Measurements from ENCODE around the gene ABCF3. TPM values are rescaled to one million over a fixed set of nuclear protein-coding genes. Genes with fewer than 3 reads are reported as not detected.

ABCF3 gene
- total and polyA plus RNA-seq, 2 of the 13 experiments (the other 11 are each of a cell fraction or from before 2014, with no cell fraction given): 38.8 to 46.5 TPM

- TF ChIP-seq KLF12 (CRISPR knock-in tag; IDR thresholded peaks at IDR 0.05; ENCODE audit: borderline replicate concordance) (no peak), ZNF12 (CRISPR knock-in tag; IDR thresholded peaks at IDR 0.05) (no peak), ETS1 (CRISPR knock-in tag; IDR thresholded peaks at IDR 0.05) (no peak), ZNF784 (CRISPR knock-in tag; IDR thresholded peaks at IDR 0.05; ENCODE audit: borderline replicate concordance) (no peak), LCORL (IDR thresholded peaks at IDR 0.05) (no peak), LCORL (CRISPR knock-in tag; IDR thresholded peaks at IDR 0.05) (no peak)
These were observed 8.2 kb upstream of the ABCF3 start (continued) for GRCh38 chr3:184177767-184178306.

- no peak for TF ChIP-seq YY1 (IDR thresholded peaks at IDR 0.05; ENCODE audit: insufficient read depth, insufficient replicate concordance, low read depth, low read length)
- no peak for TF ChIP-seq ATF6 (CRISPR knock-in tag; conservative IDR thresholded peaks at IDR 0.05)
- TF ChIP-seq REXO4 (CRISPR knock-in tag; IDR thresholded peaks at IDR 0.05; ENCODE audit: borderline replicate concordance): no peak
- no peak for TF ChIP-seq PCBP2 (optimal IDR thresholded peaks at IDR 0.05; ENCODE audit: low read depth, low read length, poor library complexity, severe bottlenecking)
- WGBS (ENCODE audit: low lambda C conversion rate): 97% methylated on average over 11 of the region's 13 CpGs
- intact Hi-C loops (cut with micrococcal nuclease; ENCODE audit: unreplicated experiment) (no loop called here), in situ Hi-C loops (cut with HindIII; ENCODE audit: extremely low pct_ligation_motif_present, low pct_unique_long_range_greater_than_20kb) (no loop called here)
- no TSS peak for BruUV-seq (replicated peaks)
- H3K27me3 ChIP-seq (ENCODE audit: control insufficient read depth in 1 of 2, insufficient read depth in 2 of 2, low read length in 2 of 2): no peaks in the 10 kb centered on the region; a peak in 1 of 5 replicates
- ChIA-PET CTCF (ENCODE audit: low intra/inter-chr PET ratio, low total read pairs) (no interaction called here), POLR2A (no interaction called here)
- FAIRE-seq (no peak), DNase-seq (ENCODE audit: low spot score) (no peak), ATAC-seq (no peak)
- no peaks in the 10 kb centered on the region for H3K9me3 ChIP-seq (ENCODE audit: low read length)
- no peak overlapping the region for H2AFZ ChIP-seq (ENCODE audit: low read length)
- no peaks in the 10 kb centered on the region; the same call in 1 of the 2 replicates for H4K20me1 ChIP-seq (ENCODE audit: insufficient read depth, low read length)
- no peak overlapping the region for H3K4me2 ChIP-seq (ENCODE audit: low read depth, low read length)
- H3K79me2 ChIP-seq (ENCODE audit: insufficient read depth, low read length): peaks cover 22% of the 10 kb centered on the region
- H3K27ac ChIP-seq (ENCODE audit: extremely low read length, insufficient read depth, low read length): no peak overlapping the region
- H3K4me1 ChIP-seq (ENCODE audit: insufficient read depth, low read length): peaks cover 24% of the 10 kb centered on the region
- H3K9ac ChIP-seq (ENCODE audit: insufficient read depth, low read depth, low read length): no peak overlapping the region
- no peak overlapping the region for H3K4me3 ChIP-seq (replicated peaks in 1 of 3; ENCODE audit: insufficient read depth in 1 of 3, low read depth in 2 of 3, low read length in 3 of 3)
- peaks cover 51 to 66% of the 10 kb centered on the region in 2 experiments for H3K36me3 ChIP-seq (replicated peaks in 1 of 2; ENCODE audit: control insufficient read depth in 1 of 2, insufficient read depth in 2 of 2, low read length in 2 of 2)
These were observed 7.4 kb upstream of the ABCF3 start for GRCh38 chr3:184178521-184179138.

Measured in HepG2 (cell line).